Measurements from ENCODE around the gene CCDC192.

DNA sequence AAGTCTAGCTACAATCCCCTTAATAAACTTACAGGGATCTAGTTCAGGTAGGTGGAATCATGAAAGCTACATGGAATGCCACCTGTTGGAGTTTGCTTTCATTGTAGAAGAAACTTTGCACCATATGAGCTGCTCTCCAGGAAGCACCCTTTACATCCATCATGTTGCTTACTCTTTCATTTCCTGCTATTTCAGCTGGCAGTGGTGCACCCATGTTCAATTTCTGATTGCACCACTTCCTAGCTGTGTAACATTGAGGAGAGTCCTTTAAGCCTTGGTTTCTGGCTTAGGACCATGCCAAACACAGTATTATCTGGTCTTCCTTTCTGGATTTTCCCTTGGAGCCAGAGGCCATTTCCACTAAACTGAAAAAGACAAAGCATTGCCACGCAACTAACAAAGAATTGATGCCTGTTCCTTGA, 257.1 kb downstream of the CCDC192 start:
- TF ChIP-seq SUZ12 (IDR thresholded peaks at IDR 0.05; ENCODE audit: extremely low read depth, insufficient read depth, insufficient read length) (no peak), ZNF274 (IDR thresholded peaks at IDR 0.05; ENCODE audit: low read depth, low read length) (no peak)

All from NT2/D1 (cell line).